HEK293T (cell line): ENCODE results near the gene ST6GALNAC1.

Experiments used
- CTCF ChIA-PET: fragments of 350-600 bp; formaldehyde crosslinking; extraction: SDS; loops from one replicate; lab custom pipeline; 2021; ENCODE audit warnings: antibody characterized with exemption, inconsistent platforms; lab: Yijun Ruan, JAX
- POLR2A ChIA-PET: fragments of 350-600 bp; formaldehyde crosslinking; extraction: SDS; loops from one replicate; lab custom pipeline; 2020; ENCODE audit warnings: antibody characterized with exemption, inconsistent platforms; lab: Yijun Ruan, JAX
- DNase-seq: peaks from one replicate; pipeline ENCODE4 v3.0.0; 2012; ENCODE audit warnings: mixed read lengths; ENCODE audit errors: extremely low spot score
- ARNT ChIP-seq: fragments of 450-650 bp; IDR thresholded peaks from 2 replicates; pipeline ENCODE4 v1.6.1; 2017; ENCODE audit warnings: mild to moderate bottlenecking
- BHLHE40 ChIP-seq: fragments of 450-650 bp; IDR thresholded peaks from 2 replicates; pipeline ENCODE4 v1.6.1; 2016; ENCODE audit warnings: mild to moderate bottlenecking, moderate library complexity, borderline replicate concordance
- CTBP1 ChIP-seq: fragments of 450-650 bp; IDR thresholded peaks from 2 replicates; pipeline ENCODE4 v1.6.1; 2016; ENCODE audit warnings: borderline replicate concordance
- ELF4 ChIP-seq: fragments of 450-650 bp; IDR thresholded peaks from 2 replicates; pipeline ENCODE4 v1.6.1; 2017; ENCODE audit warnings: antibody characterized with exemption
- FOXA1 ChIP-seq: fragments of 450-650 bp; IDR thresholded peaks from 2 replicates; pipeline ENCODE4 v1.6.1; 2016; ENCODE audit warnings: mild to moderate bottlenecking
- FOXK2 ChIP-seq: fragments of 450-650 bp; IDR thresholded peaks from 2 replicates; pipeline ENCODE4 v1.6.1; 2016; ENCODE audit warnings: mild to moderate bottlenecking
- FOXM1 ChIP-seq: fragments of 450-650 bp; IDR thresholded peaks from 2 replicates; pipeline ENCODE4 v1.6.1; 2017; ENCODE audit warnings: mild to moderate bottlenecking, borderline replicate concordance
- HDGF ChIP-seq: fragments of 450-650 bp; IDR thresholded peaks from 2 replicates; pipeline ENCODE4 v1.6.1; 2017; ENCODE audit warnings: antibody characterized with exemption, borderline replicate concordance
- L3MBTL2 ChIP-seq: fragments of 450-650 bp; conservative IDR thresholded peaks from 2 replicates; pipeline ENCODE4 v1.6.1; 2016; ENCODE audit warnings: mild to moderate bottlenecking
- LEF1 ChIP-seq: fragments of 450-650 bp; IDR thresholded peaks from 2 replicates; pipeline ENCODE4 v1.6.1; 2017; ENCODE audit warnings: mild to moderate bottlenecking, borderline replicate concordance
- NFRKB ChIP-seq: fragments of 450-650 bp; IDR thresholded peaks from 2 replicates; pipeline ENCODE4 v1.6.1; 2016; ENCODE audit warnings: mild to moderate bottlenecking, moderate library complexity
- PKNOX1 ChIP-seq: fragments of 450-650 bp; IDR thresholded peaks from 2 replicates; pipeline ENCODE4 v1.6.1; 2016
- SP1 ChIP-seq: fragments of 450-650 bp; IDR thresholded peaks from 2 replicates; pipeline ENCODE4 v1.6.1; 2017
- SUZ12 ChIP-seq: fragments of 450-650 bp; IDR thresholded peaks from 2 replicates; pipeline ENCODE4 v1.6.1; 2016; ENCODE audit warnings: mild to moderate bottlenecking
- TARDBP ChIP-seq: fragments of 450-650 bp; IDR thresholded peaks from 2 replicates; pipeline ENCODE4 v1.6.1; 2016
- ZNF384 ChIP-seq: fragments of 450-650 bp; IDR thresholded peaks from 2 replicates; pipeline ENCODE4 v1.6.1; 2016

The ST6GALNAC1 gene

GRCh38 chr17:76678330-76678729 is 34.8 kb upstream of the ST6GALNAC1 start:
- CTCF ChIA-PET, result no interaction called here
- DNase-seq, result no peak
- POLR2A ChIA-PET, result interaction anchor here (0.8 to 1.0 kb wide), 2 partner anchors 11 to 91 kb away, joined by 3 read pairs; no protein-coding TSS in a partner anchor
- TF ChIP-seq SUZ12 (no peak), L3MBTL2 (no peak), PKNOX1 (no peak), CTBP1 (no peak), FOXM1 (no peak), ARNT (no peak), ZNF384 (no peak), NFRKB (no peak), HDGF (no peak), BHLHE40 (no peak), LEF1 (no peak)

- TF ChIP-seq ARNT (no peak), CTBP1 (no peak), SUZ12 (no peak), HDGF (no peak), TARDBP (no peak), LEF1 (no peak), PKNOX1 (no peak), L3MBTL2 (no peak), FOXK2 (no peak), FOXA1 (no peak), ELF4 (no peak)
- DNase-seq, result no peak
- POLR2A ChIA-PET, result interaction anchor here (1.0 kb wide), 1 partner anchor 12 kb away, joined by 3 read pairs; no protein-coding TSS in a partner anchor
- CTCF ChIA-PET, result no interaction called here
Measured at GRCh38 chr17:76677406-76677805, 33.8 kb upstream of the ST6GALNAC1 start.

- TF ChIP-seq L3MBTL2 (no peak), HDGF (no peak), FOXK2 (no peak), LEF1 (no peak), SP1 (no peak), SUZ12 (no peak), ELF4 (no peak), BHLHE40 (no peak), TARDBP (no peak), ARNT (no peak), NFRKB (no peak), FOXA1 (no peak), ZNF384 (no peak), CTBP1 (no peak), FOXM1 (no peak), PKNOX1 (no peak)
- POLR2A ChIA-PET, result no interaction called here
- CTCF ChIA-PET, result no interaction called here
- no peak for DNase-seq
Measured at GRCh38 chr17:76676629-76677028, 33.1 kb upstream of the ST6GALNAC1 start.

DNA sequence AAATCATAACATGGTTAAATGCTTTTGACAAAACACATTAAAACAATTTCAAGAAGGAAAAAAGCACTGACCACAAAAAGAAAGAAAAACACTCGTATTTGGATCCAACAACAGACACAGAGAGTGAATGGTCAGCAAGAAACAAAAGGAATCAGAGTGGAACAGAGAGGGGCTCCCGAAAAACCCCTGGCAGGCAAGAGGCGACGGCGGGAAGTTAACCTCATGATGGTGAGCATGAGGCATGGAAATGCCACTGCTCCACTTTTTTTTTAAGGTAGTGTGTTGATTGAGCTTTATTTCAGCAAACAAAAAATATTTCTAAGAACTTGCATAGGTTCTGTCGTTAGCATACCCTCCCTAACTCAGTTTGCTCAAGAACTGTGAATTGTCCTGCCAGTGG is 32.1 kb upstream of the ST6GALNAC1 start:
- TF ChIP-seq TARDBP, result no peak
- no peak for TF ChIP-seq FOXK2
- no peak for TF ChIP-seq CTBP1
- no peak for TF ChIP-seq ARNT
- TF ChIP-seq FOXM1, result no peak
- TF ChIP-seq NFRKB, result no peak
- TF ChIP-seq SUZ12, result no peak
- TF ChIP-seq FOXA1, result no peak
- no peak for TF ChIP-seq HDGF
- TF ChIP-seq L3MBTL2, result no peak
- TF ChIP-seq SP1, result no peak
- no peak for TF ChIP-seq ZNF384
- no peak for TF ChIP-seq BHLHE40
- ChIA-PET POLR2A (interaction anchor here (0.7 to 1.2 kb wide), 2 partner anchors 61 to 136 kb away, joined by 4 to 6 read pairs; partner anchors contain the start of genes PRCD and SRSF2), CTCF (no interaction called here)
- no peak for DNase-seq

DNA sequence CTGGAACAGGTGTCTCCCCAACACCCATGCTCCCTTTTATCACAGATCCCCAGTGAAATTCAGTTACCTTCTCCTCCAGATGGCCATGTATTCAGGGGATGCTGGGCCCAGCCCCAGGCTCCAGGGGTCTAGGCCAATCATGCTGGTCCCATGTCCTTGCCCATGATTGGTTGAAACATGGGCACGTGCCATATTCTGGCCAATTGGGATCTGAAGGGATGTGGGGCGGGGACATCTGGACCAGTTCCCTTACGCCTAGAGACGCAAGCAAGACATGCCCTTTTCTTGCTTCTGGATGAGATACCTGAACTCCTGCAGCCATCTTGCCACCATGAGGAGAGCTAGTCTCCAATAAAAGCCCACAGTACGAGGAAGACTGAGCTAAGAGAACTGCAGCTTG is 31.0 kb upstream of the ST6GALNAC1 start:
- CTCF ChIA-PET, result no interaction called here
- TF ChIP-seq SUZ12 (no peak), NFRKB (no peak), FOXM1 (no peak), L3MBTL2 (no peak), BHLHE40 (no peak), FOXA1 (no peak), PKNOX1 (no peak)
- DNase-seq, result peak; percentile 8
- POLR2A ChIA-PET, result interaction anchor here (0.7 to 1.3 kb wide), 3 partner anchors 76 to 135 kb away, joined by 3 to 6 read pairs (median 4); partner anchors contain the start of gene PRCD

GRCh38 chr17:76673729-76674128 is 30.2 kb upstream of the ST6GALNAC1 start:
- DNase-seq, result peak; percentile 3
- ChIA-PET CTCF (no interaction called here), POLR2A (no interaction called here)

More at GRCh38 chr17:76673729-76674128, 30.2 kb upstream of the ST6GALNAC1 start:
- TF ChIP-seq FOXM1, result no peak
- TF ChIP-seq ARNT, result no peak
- no peak for TF ChIP-seq SUZ12
- no peak for TF ChIP-seq ELF4
- no peak for TF ChIP-seq CTBP1
- TF ChIP-seq HDGF, result no peak
- TF ChIP-seq TARDBP, result no peak
- no peak for TF ChIP-seq ZNF384
- no peak for TF ChIP-seq NFRKB
- no peak for TF ChIP-seq LEF1
- TF ChIP-seq PKNOX1, result no peak
- no peak for TF ChIP-seq FOXA1
- TF ChIP-seq FOXK2, result no peak
- TF ChIP-seq L3MBTL2, result no peak
- no peak for TF ChIP-seq BHLHE40
